ENCODE results near the gene HCRTR2.

The HCRTR2 gene

DNA sequence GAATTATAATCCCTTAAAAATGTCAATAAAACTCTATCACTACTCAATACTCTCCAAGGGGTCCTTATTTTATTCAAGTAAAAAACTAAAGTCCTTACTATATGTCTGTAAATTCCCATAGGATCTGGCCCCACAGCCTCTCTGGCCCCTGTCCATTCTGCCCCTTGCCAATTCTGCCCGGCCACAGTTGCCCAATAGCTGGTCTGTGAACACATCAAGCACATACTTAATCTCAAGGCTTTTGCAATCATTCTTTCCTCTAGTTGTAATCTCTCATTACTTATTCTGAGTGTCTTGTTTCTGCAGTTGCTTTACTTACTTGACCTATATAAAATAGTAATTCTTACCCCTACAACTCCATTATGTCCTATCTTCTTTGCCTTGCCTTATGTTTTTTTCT, 130.4 kb downstream of the HCRTR2 start:
- in situ Hi-C loops (cut with HindIII; ENCODE audit: low sequenced_read_pairs), result no loop called here

DNA sequence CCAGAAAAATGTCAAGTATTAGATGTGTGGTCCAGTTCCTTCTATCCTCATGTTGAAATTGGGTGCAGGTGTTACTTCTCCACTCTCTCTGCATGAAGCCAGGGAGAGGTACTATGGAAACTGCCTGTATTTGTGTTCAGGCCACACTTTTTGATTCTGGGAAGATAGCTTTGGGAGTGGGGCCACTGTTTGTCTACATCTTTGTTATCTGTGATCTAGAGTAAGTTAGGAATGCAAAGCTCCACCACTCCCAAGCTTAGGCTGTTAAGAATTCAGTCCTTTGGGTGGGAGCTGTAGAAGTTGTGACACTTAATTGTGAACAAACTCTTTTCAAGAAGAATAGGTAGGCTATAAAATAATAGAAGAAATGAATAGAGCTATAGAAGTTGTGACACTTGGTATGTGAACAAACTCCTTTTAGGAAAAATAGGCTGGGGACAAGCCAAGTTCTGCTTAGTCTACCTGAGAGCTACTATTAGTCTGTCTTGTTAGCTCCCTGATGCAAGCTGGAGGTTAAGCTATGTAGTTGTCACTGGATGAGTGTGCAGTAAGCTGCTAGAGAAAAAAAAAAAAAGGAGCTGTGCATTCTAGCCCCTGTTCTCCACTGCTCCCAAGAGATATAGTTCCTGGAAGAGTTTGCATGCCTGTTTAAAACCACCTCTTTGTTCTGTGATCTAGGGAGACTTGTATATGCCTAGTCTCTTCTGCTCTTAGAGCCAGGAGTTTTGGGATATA, 145.8 kb downstream of the HCRTR2 start:
- in situ Hi-C loops (cut with HindIII; ENCODE audit: low sequenced_read_pairs), result no loop called here

DNA sequence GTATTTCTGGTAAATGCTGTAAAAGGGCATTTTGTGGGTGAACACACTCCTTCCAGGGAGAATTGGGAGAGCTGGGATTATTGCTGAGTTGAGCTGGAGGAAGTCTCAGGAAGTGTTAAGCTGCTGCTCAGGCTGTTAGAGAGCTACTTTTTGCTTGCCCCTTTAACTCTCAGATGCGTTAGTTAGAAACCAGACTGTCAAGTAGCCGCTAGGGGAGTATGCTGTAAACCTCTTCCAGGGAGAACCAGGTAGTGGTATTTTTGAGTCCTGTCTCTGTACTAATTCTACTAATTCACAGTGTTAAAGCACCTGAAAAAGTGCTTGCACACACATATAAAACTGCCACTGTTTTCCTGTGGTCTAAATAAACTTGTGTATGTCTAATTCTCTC, 146.4 kb downstream of the HCRTR2 start:
- in situ Hi-C loops (cut with HindIII; ENCODE audit: low sequenced_read_pairs), result no loop called here

DNA sequence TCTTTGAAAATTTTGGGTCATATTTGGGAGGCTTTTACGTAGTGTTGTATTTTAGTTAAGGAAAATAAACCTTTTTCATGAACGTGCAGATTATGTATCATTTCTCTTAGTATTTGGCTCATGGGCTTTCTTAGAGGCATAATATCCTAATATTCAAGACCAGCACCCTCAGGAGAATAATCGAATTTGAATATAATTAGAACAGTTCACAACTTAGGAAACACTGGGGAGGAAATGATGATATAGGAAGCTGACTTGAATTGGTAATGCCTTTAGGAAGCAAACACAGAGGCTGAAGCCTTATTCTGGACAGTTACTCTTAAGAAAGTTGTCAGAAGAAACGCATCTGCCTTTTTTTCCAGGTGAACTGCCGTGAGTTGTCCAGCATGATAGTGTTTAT, 152.9 kb downstream of the HCRTR2 start, which contains the start of gene GFRAL:
TSS of gene GFRAL (plus strand) at position 301 of the 400 bp plus-strand sequence. CDS start at position 387, 86 bp downstream.
- in situ Hi-C loops (cut with HindIII; ENCODE audit: low sequenced_read_pairs), result no loop called here
